Kidney (tissue), 14 donors: Measurements from ENCODE around the gene STXBP1. TPM values are rescaled to one million over a fixed set of nuclear protein-coding genes. Genes with fewer than 3 reads are reported as not detected.

Experiments
- DNase-seq, 5 donors: peaks; one replicate each; pipeline ENCODE4 v3.0.0-alpha.2; 2013 to 2020
- FAIRE-seq: peaks from 2 replicates; lab custom pipeline; 2012; peaks lifted over from hg19 to GRCh38; lab: Jason Lieb, UNC
- H3K27ac ChIP-seq, 2 donors: one replicate each; pipeline ENCODE4 v1.7.0; 2013; ENCODE audit warnings: low read depth in 2 of 2, low read length in 2 of 2, inconsistent platforms in 1 of 2
- H3K27me3 ChIP-seq: one replicate; pipeline ENCODE4 v1.7.1; 2013; ENCODE audit warnings: low read length, inconsistent platforms; ENCODE audit not compliant: control insufficient read depth, insufficient read depth
- H3K36me3 ChIP-seq, 3 donors: one replicate each; pipeline versions ENCODE4 v1.7.0 to v1.7.1; 2013; ENCODE audit warnings: low read length in 3 of 3, control low read depth in 1 of 3, inconsistent platforms in 1 of 3; ENCODE audit not compliant: insufficient read depth in 3 of 3, control insufficient read depth in 2 of 3
- H3K4me1 ChIP-seq, 3 donors: one replicate each; pipeline versions ENCODE4 v1.7.0 to v1.7.1; 2013; ENCODE audit warnings: low read length in 3 of 3, inconsistent platforms in 1 of 3, low read depth in 1 of 3; ENCODE audit not compliant: control insufficient read depth in 2 of 3, insufficient read depth in 2 of 3
- H3K4me3 ChIP-seq, 3 donors: one replicate each; pipeline versions ENCODE4 v1.7.0 to v1.8.1; 2013; ENCODE audit warnings: low read length in 3 of 3, control low read depth in 1 of 3, inconsistent platforms in 1 of 3
- H3K9ac ChIP-seq, 3 donors: one replicate each; pipeline versions ENCODE4 v1.7.0 to v1.7.1; 2013; ENCODE audit warnings: low read length in 3 of 3, control low read depth in 1 of 3, inconsistent platforms in 1 of 3
- H3K9me3 ChIP-seq, 3 donors: one replicate each; pipeline versions ENCODE4 v1.7.0 to v1.7.1; 2013; ENCODE audit warnings: low read length in 3 of 3, control low read depth in 1 of 3, inconsistent platforms in 1 of 3; ENCODE audit not compliant: control insufficient read depth in 2 of 3, insufficient read depth in 1 of 3
- intact Hi-C: fragments of 100-400 bp; cut with DNase I; formaldehyde crosslinking; loops from one replicate; pipeline ENCODE4 v1.11.1; 2022
- polyA plus RNA-seq: library from polyadenylated mRNA; stranded (reverse); fragments of 350-450 nt; fragmentation: Illumina TruSeq; extraction: RNeasy Lipid Tissue Mini Kit (QIAGEN cat#74804); gene quantifications from one replicate; pipeline ENCODE4 v1.2.3, GENCODE V29; 2014; ENCODE audit warnings: low read depth, low replicate concordance; ENCODE audit not compliant: insufficient read depth
- total RNA-seq: library from RNA; stranded (reverse); fragmentation: NEBNext Ultra II Directional; extraction: Animal tissue kit (Norgen Biotek cat#: 25700); gene quantifications from one replicate; pipeline ENCODE4 v1.2.1, GENCODE V29; 2021
- TF ChIP-seq, protein P1 (sequence below): IDR thresholded peaks from 3 replicates; pipeline ENCODE4 v1.5.1; 2012; ENCODE audit warnings: mild to moderate bottlenecking, moderate library complexity, borderline replicate concordance; ENCODE audit not compliant: insufficient read depth; ENCODE audit errors: extremely low read depth
- donor health status: control.
- donor health status: control.
- donor health status: control.
- donor health status: control.
- donor health status: control.
- donor health status: DM: yes; HTN: yes; CAD: no.
- donor health status: Normal renal cell carcinoma (clear cell type).

Gene STXBP1
- total and polyA plus RNA-seq, 2 donors from 2014 or later: 14.3 to 32.8 TPM

DNA sequence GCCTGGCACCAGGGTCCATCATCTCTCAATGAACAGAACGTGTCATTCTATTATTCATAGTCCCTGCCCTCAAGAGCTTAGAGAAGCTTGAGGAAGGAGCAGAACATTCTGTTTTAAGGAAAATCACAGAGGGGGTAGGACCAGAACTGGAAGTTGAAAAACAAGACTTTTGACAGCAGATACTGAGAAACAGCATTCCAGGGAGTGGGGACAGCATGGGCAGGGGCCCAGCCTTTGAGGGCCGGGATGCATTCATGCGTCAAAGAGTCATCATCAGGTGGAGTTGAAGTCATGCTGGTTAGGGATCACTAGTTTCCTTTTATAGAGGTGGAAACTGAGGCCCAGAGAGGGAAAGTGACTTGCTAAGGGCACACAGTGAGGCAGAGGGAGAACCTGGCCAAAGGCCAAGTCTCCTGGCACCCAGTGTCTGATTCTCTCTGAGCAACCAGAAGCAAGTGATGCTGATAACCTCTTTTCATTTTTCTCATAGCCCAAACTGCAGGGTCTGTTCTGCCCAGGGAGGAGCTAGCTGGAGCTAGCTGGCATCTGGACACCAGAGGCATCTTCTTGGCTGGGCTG is 41.5 kb upstream of the STXBP1 start:
- Histone ChIP-seq H3K36me3 (no peaks in the 10 kb centered on the region), H3K9ac (peak overlapping the region in 1 of 3 donors; percentile 47), H3K9me3 (no peaks in the 10 kb centered on the region), H3K27ac (peak overlapping the region; percentile 0 to 95), H3K27me3 (no peaks in the 10 kb centered on the region), H3K4me1 (peaks cover 5 to 26% (median 17%) of the 10 kb centered on the region in 3 donors), H3K4me3 (no peak overlapping the region)
- FAIRE-seq (no peak), DNase-seq (peak in 2 of 5 donors; percentile 44 to 55)
- TF ChIP-seq, protein P1, sequence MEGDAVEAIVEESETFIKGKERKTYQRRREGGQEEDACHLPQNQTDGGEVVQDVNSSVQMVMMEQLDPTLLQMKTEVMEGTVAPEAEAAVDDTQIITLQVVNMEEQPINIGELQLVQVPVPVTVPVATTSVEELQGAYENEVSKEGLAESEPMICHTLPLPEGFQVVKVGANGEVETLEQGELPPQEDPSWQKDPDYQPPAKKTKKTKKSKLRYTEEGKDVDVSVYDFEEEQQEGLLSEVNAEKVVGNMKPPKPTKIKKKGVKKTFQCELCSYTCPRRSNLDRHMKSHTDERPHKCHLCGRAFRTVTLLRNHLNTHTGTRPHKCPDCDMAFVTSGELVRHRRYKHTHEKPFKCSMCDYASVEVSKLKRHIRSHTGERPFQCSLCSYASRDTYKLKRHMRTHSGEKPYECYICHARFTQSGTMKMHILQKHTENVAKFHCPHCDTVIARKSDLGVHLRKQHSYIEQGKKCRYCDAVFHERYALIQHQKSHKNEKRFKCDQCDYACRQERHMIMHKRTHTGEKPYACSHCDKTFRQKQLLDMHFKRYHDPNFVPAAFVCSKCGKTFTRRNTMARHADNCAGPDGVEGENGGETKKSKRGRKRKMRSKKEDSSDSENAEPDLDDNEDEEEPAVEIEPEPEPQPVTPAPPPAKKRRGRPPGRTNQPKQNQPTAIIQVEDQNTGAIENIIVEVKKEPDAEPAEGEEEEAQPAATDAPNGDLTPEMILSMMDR: no peak
- intact Hi-C loops: no loop called here

DNA sequence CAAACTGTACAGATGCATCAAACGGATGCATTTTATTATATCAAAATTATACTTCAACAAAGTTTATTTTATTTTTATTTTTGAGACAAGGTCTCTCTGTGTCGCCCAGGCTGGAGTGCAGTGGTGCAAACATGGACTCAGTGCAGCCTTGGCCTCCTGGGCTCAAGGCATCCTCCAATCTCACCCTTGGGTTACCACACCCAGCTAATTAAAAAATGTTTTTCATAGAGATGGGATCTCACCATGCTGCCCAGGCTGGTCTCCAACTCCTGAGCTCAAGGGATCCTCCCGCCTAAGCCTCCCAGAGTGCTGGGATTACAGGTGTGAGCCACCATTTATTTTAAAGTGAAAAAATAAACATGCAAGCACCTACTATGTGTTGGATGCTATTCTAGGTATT is 40.1 kb upstream of the STXBP1 start:
- DNase-seq (no peak), FAIRE-seq (no peak)
- no peaks in the 10 kb centered on the region for H3K36me3 ChIP-seq
- no peak overlapping the region for H3K4me3 ChIP-seq
- no peaks in the 10 kb centered on the region for H3K27me3 ChIP-seq
- TF ChIP-seq, protein P1: no peak
- peaks cover 5 to 20% (median 9%) of the 10 kb centered on the region in 3 donors for H3K4me1 ChIP-seq
- no peak overlapping the region for H3K27ac ChIP-seq
- no peak overlapping the region for H3K9ac ChIP-seq
- intact Hi-C loops: no loop called here
- no peaks in the 10 kb centered on the region for H3K9me3 ChIP-seq

DNA sequence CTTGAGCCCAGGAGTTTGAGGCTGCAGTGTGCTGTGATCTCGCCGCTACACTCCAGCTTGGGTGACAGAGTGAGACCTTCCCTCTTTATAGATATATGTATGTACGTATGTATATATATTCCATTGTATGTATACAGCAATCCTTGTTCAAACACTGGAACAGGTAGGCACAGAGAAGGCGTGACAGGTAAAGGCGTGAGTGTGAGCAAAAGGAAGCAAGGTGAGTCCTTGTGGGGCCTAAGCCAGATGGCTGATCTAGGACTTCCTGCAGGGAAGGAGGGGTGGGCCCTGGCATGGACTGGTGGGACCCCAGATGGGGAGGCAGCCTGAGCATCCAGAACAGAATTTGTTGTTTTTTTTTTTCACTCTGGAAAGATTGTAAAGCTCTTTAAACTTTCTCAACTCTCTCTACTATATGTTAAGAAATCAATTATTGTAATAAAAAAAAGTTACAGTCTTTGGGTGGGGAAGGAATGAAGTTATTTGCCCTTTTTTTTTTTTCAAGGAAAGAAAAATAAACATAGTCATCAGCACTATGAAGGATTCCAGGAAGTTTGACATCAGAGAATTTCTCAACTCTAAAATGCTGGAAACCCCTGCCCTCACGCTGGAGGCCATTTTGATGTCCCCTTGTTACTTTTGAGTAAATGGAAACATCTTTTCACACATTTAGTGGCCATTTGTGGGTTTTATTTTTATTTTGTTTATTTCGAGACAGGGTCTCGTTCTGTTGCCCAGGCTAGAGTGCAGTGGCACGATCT is 38.9 kb upstream of the STXBP1 start:
- Histone ChIP-seq H3K27ac (peak overlapping the region; percentile 59 to 86), H3K4me1 (peaks cover 5 to 11% (median 9%) of the 10 kb centered on the region in 3 donors), H3K36me3 (no peaks in the 10 kb centered on the region), H3K9me3 (no peaks in the 10 kb centered on the region), H3K27me3 (no peaks in the 10 kb centered on the region), H3K9ac (peak overlapping the region in 1 of 3 donors; percentile 38), H3K4me3 (no peak overlapping the region)
- DNase-seq (peak in 2 of 5 donors; percentile 21 to 62), FAIRE-seq (no peak)
- TF ChIP-seq, protein P1: no peak
- intact Hi-C loops: no loop called here
